Activated T-helper 2 cell treated with anti-CD3 and anti-CD28 coated beads, Interferon-gamma antibody, Interleukin-2, Interleukin-4, amounts not matched to agents 10 μg/mL and 5 μg/mL and 100 μg/mL, durations not matched to agents 14 hours and 24 hours and 36 hours (primary cell): Measurements from ENCODE around the gene RNF114. TPM values are rescaled to one million over a fixed set of nuclear protein-coding genes. Genes with fewer than 3 reads are reported as not detected.
"Not testable (repeated sequence)": the region's sequence is repeated elsewhere in the genome, so short reads cannot be mapped to it uniquely, and the experiment has no call there.

Experiments
- DNase-seq: peaks from one replicate; pipeline ENCODE4 v3.0.0; 2021; ENCODE audit warnings: low spot score
- H3K27ac Mint-ChIP-seq: one replicate; pipeline ENCODE4 v1.8.0; 2021; ENCODE audit warnings: mixed read lengths
- H3K27me3 Mint-ChIP-seq: one replicate; pipeline ENCODE4 v1.8.0; 2021; ENCODE audit warnings: low read depth, mixed read lengths
- H3K36me3 Mint-ChIP-seq: one replicate; pipeline ENCODE4 v1.8.0; 2021; ENCODE audit warnings: low read depth, mixed read lengths
- H3K4me1 Mint-ChIP-seq: one replicate; pipeline ENCODE4 v1.8.0; 2021; ENCODE audit warnings: low read depth, mixed read lengths
- H3K4me3 Mint-ChIP-seq: one replicate; pipeline ENCODE4 v1.8.0; 2021; ENCODE audit warnings: low read depth, mild to moderate bottlenecking, moderate library complexity, mixed read lengths
- H3K9me3 Mint-ChIP-seq: one replicate; pipeline ENCODE4 v1.8.0; 2021; ENCODE audit warnings: mixed read lengths
- intact Hi-C: fragments of 100-400 bp; cut with micrococcal nuclease; formaldehyde crosslinking; loops from one replicate; pipeline ENCODE4 v1.15.1; 2023
- total RNA-seq: library from RNA; stranded (reverse); gene quantifications from 2 replicates; pipeline ENCODE4 v1.2.3, GENCODE V29; 2022

Gene RNF114
- total RNA-seq, 1 donor from 2014 or later, result 64.0 TPM

DNA sequence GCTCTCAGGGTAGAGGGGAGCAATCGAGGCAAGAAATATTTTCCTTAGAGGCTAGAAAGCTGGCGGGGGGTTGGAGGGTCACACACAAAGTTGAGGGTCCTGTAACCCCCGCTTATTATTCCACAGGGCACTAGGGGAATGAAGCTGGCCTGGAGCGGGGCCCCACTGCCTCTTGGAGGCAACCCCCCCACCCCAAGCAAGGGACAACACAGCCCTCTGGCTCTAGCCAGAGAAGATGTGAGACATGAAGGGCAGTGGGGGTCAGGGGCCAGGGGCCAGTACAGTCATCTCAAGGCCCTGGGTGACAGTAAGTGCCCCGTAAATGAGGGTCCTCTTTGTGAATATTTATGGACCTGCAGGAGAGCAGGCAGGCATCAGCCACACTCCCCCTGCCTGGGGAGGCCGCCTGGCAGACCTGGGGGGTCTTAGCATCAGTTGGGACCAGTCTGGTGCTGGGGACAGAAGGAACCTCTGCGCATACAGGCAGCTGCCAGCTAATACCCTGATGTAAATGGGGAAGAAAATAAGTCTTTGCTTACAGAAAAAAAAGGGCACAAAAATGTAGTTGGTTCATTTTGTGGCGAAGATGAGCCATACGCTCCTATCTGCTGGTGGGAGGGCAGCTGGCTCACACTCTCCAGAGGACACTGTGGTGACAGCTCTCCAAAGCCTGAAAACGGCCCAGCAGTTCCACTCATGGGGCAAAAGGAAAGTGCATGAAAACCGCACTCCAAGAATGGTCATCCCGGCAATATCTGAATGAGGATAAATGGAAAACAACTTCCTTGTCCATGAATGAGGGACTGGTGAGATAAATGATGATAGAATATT, 42.7 kb upstream of the RNF114 start:
- Mint-ChIP-seq H3K4me3 (peak overlapping the region; percentile 41), H3K36me3 (peaks cover 20% of the 10 kb centered on the region)
- no peak for DNase-seq

DNA sequence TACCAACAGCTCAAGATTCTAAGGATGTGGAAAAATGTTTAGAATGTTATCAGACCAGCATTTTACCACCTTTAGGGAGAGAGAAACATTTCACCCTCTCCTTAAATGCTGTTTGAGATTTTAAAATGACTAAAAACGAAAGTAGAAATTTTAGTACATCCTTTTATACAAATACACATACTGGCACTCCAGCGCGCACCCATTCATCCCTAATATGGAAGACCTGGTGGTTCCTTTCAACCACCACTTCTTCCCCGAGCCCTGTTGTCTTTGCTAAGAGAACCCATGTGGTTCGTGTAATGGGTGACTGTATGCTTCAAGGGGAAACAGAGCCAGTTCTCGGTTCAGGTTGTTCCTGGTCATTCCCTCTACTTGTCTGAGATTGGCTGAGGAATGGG, 42.1 kb upstream of the RNF114 start:
- intact Hi-C loops, result no loop called here
- H3K4me3 Mint-ChIP-seq, result no peak overlapping the region
- H3K4me1 Mint-ChIP-seq, result peaks cover 15% of the 10 kb centered on the region
- no peak for DNase-seq
- H3K36me3 Mint-ChIP-seq, result peaks cover 14% of the 10 kb centered on the region
- H3K9me3 Mint-ChIP-seq, result no peaks in the 10 kb centered on the region
- H3K27me3 Mint-ChIP-seq, result no peaks in the 10 kb centered on the region
- peak overlapping the region; percentile 84 for H3K27ac Mint-ChIP-seq

More for the DNA sequence above, 42.7 kb upstream of the RNF114 start:
- Mint-ChIP-seq H3K27ac (peak overlapping the region; percentile 92), H3K9me3 (no peaks in the 10 kb centered on the region), H3K4me1 (peaks cover 17% of the 10 kb centered on the region), H3K27me3 (no peaks in the 10 kb centered on the region)
- intact Hi-C loops, result no loop called here

DNA sequence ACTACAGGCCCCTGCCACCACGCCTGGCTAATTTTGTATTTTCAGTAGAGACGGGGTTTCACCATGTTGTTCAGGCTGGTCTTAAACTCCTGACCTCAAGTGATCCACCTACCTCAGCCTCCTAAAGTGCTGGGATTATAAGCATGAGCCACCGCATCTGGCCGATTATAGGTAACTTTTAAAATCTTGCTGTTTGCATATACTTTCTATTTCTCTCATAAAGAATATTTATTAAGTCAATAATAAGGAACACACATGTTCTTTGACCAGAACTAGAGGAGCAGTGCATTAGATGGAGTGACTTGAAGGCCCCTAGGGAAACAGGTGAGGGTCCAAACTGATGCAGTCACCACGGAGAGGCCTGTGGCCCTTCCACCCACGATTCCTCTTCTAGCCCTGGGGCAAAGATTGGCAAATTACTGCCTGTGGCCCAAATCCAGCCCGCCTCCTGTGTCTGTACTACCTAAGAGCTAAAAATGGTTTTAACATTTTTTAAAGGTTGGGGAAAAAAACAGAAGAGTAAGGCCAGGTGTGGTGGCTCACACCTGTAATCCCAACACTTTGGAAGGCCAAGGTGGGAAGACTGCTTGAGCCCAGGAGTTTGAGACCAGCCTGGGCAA, 40.6 kb upstream of the RNF114 start:
- H3K27ac Mint-ChIP-seq, H3K27me3 Mint-ChIP-seq, intact Hi-C loops, H3K36me3 Mint-ChIP-seq, H3K4me3 Mint-ChIP-seq, H3K9me3 Mint-ChIP-seq, DNase-seq: not testable (repeated sequence)
- peaks cover 15% of the 10 kb centered on the region for H3K4me1 Mint-ChIP-seq

DNA sequence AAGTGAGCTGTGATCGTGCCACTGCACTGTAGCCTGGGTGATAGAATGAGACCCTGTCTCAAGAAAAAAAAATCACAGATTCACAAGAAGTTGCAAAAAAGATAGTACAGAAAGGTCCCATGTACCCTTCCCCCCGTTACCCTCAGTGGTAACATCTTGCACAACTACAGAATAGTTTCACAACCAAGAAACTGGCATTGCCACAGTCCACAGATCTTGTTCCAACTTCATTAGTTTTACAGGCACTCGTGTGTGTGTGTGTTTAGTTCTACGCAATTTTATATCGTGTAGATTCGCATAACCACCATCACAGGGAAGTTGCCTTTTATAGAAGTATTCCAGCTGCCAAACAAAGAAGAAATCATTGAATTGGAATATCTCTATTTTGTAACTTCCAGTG, 40.0 kb upstream of the RNF114 start:
- Mint-ChIP-seq H3K4me3 (no peak overlapping the region), H3K27ac (no peak overlapping the region), H3K27me3 (no peaks in the 10 kb centered on the region), H3K36me3 (no peaks in the 10 kb centered on the region), H3K4me1 (peaks cover 15% of the 10 kb centered on the region), H3K9me3 (no peaks in the 10 kb centered on the region)
- no peak for DNase-seq
- intact Hi-C loops, result no loop called here

DNA sequence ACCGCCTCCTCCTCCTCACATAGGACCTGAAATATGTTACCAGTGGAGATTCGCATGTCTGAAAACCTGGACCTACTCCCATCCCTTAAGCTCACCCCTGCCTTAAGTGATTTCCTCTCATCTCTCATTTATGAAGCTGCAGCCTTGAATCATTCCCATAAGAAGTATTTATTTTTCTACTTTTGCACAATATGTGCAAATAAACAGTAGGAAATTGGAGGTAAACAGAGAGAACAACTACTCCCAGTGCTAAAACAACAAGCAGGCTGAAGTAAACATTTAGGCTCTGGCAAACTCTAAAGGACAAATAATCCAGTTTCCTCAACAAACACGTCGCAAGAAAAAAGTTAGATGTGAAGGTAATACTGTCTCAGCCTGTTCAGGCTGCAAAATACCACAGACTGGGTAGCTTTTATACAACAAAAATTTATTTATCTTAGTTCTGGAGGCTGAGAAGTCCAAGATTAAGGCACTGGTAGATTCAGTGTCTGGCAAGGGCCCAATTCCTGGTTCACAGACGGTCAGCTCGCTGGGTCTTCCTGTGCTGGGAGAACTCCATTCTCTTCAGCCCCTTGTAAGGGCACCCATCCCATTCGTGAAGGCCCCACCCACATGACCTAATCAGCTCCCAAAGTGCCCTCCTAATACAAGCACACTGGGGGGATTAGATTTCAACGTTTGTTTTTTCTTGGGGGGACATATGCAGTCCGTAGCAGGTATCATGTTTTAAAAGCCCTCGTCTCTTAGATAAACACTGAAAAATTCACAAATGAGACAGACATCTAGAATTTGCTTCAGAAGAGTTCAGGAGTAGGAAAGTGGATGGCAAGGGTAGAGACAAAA, 36.4 kb upstream of the RNF114 start:
- H3K4me1 Mint-ChIP-seq, result no peaks in the 10 kb centered on the region
- H3K27ac Mint-ChIP-seq, result no peak overlapping the region
- intact Hi-C loops, result no loop called here
- H3K27me3 Mint-ChIP-seq, result no peaks in the 10 kb centered on the region
- peaks cover 5% of the 10 kb centered on the region for H3K36me3 Mint-ChIP-seq
- no peak for DNase-seq
- no peaks in the 10 kb centered on the region for H3K9me3 Mint-ChIP-seq
- no peak overlapping the region for H3K4me3 Mint-ChIP-seq

DNA sequence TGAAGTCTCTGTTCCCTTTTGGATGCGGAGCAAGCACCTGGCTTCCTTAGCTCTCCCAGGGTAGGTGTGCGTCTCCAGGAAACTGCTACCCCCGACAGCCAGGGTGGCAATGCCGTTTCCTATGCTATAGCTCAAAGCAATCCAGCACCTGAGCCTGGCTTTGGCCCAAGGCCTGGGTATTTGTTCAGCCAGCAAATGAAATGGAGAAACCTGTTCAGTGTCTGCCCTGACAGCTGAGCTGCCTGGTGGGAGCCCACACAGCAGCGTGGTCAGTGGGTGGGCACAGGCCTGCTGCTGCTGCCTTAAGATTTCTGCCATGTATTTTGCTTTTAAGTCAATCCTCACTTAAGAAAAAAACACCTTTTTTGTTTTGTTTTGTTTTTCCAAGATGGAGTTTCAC, 34.6 kb upstream of the RNF114 start:
- no peak overlapping the region for H3K4me3 Mint-ChIP-seq
- H3K27me3 Mint-ChIP-seq, result no peaks in the 10 kb centered on the region
- intact Hi-C loops, result no loop called here
- no peaks in the 10 kb centered on the region for H3K9me3 Mint-ChIP-seq
- DNase-seq, result no peak
- peaks cover 17% of the 10 kb centered on the region for H3K36me3 Mint-ChIP-seq
- no peak overlapping the region for H3K27ac Mint-ChIP-seq
- H3K4me1 Mint-ChIP-seq, result peaks cover 3% of the 10 kb centered on the region

DNA sequence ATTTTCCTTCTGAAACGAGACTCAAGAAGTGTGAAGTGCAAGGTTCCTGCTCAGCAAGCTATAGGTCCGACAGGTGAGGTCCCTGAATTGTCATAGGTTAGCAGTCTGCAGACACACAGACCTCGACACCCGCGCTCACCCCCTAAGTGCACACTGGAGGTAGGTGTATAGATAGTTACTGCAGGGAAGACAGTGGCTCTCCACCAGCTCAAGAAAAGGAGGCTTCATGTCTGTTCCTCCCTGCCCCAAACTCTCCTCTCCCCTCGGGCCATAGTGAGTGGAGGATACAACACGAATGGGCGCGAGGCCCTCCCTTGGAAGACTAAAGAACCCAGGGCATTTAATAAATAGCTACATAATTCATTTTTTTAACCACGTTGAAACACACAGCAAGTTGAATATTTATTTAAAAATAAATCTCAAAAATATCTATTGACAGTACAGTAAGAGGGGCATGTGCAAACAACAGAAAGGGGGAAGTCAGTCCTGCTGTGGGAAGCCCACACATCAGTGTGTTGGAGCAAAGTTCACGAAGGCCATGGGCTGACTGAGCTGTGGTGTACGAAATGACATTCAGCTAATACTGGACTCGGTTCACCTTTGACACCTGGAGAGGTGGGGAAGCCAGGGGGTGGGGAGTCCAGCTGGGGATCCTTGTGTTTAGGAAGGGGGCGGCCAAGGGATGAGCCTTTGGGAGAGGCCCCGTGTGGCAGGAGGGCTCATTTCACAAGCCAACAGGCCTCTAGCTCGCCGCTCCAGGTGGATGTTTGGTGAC, 31.6 kb upstream of the RNF114 start:
- Mint-ChIP-seq H3K9me3 (no peaks in the 10 kb centered on the region), H3K4me1 (peaks cover 3% of the 10 kb centered on the region), H3K27ac (no peak overlapping the region), H3K4me3 (no peak overlapping the region), H3K27me3 (no peaks in the 10 kb centered on the region), H3K36me3 (peaks cover 24% of the 10 kb centered on the region)
- intact Hi-C loops, result no loop called here
- no peak for DNase-seq

DNA sequence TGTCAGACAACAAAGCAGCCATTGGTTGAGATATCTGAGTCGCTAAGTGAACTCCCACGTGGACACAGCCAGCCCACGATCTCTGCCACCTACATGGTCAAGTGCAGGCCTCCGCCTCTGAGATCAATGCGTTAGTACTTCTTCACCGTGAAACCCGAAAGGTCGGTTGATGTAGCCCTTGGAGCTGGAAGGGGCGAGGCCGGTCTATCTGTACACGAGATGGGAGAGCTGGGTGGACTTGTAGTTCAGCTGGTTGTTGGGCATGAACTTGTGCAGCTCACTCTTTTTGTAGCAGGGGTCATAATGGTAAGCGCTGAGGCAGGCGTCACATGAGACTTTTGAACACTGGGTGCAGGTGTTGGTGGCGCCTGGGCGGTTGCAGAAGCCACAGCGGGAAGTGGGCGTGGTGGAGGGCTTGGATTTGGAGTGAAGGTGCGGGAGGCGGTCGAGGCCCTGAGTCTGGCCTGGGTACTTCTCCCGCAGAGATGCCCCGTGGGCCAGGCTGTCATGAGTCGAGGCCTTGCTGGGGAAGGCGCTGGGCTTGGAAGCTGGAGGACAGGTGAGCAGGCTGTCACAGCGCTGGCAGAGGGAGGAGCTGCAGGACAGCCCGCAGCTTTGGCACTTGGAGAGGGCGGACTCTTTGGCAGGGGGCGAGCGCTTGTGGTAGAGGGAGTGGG, 30.6 kb upstream of the RNF114 start:
- Mint-ChIP-seq H3K36me3 (peaks cover 30% of the 10 kb centered on the region), H3K4me1 (peaks cover 3% of the 10 kb centered on the region), H3K27ac (no peak overlapping the region), H3K4me3 (no peak overlapping the region), H3K27me3 (no peaks in the 10 kb centered on the region), H3K9me3 (no peaks in the 10 kb centered on the region)
- no peak for DNase-seq
- intact Hi-C loops, result no loop called here

DNA sequence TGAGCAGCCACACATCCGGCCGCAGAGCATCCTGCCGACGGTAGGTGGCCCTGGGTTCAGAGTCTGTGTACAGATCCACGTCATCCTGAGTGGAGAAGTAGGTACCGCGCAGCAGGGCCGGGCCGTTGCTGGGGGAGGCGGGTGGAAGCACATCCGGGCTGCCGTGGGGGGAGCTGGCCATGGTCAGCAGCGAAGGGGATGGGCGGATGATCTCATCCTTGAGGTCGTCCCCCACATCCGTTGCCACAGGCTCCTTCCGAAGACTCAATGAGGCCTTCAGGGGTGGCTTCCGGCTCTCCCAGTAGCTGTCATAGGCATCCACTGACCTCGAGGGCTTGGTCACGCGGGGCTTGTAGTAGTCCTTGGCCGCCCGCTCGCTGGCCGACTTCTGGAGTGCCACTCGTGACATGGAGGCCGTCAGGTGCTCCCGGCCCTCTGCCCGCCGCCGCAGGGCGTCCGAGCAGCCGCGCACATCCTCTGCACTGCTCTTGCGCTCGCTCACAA, 30.0 kb upstream of the RNF114 start:
- peaks cover 30% of the 10 kb centered on the region for H3K36me3 Mint-ChIP-seq
- H3K27ac Mint-ChIP-seq, result no peak overlapping the region
- intact Hi-C loops, result no loop called here
- H3K27me3 Mint-ChIP-seq, result no peaks in the 10 kb centered on the region
- H3K4me3 Mint-ChIP-seq, result no peak overlapping the region
- no peak for DNase-seq
- H3K4me1 Mint-ChIP-seq, result peaks cover 3% of the 10 kb centered on the region
- no peaks in the 10 kb centered on the region for H3K9me3 Mint-ChIP-seq

DNA sequence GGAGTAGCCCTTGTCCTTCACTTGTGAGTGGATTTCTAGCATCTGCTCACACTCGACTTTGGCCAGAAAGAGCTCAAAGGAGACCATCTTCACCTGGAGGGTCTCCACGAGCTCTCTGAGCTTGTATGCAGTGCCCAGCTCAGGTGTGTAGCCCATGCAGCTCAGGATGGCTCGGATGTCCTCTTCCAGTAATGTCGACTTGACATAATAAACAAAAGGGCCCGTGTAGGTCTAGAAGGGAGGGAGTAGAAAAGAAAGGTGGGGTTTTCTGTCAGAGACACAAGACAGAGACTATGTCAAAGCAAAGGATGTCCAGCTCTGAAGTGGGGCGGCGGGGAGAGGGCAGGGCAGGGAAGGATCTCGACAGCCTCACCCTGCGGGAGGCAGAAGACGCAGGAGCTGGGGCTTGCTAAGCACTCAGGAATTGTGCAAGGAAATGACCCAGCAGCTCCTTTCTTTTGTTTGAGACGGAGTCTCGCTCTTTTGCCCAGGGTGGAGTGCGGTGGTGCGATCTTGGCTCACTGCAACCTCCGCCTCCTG, 29.5 kb upstream of the RNF114 start:
- H3K27ac Mint-ChIP-seq, result no peak overlapping the region
- intact Hi-C loops, result no loop called here
- no peaks in the 10 kb centered on the region for H3K9me3 Mint-ChIP-seq
- peaks cover 3% of the 10 kb centered on the region for H3K4me1 Mint-ChIP-seq
- no peaks in the 10 kb centered on the region for H3K27me3 Mint-ChIP-seq
- H3K36me3 Mint-ChIP-seq, result peaks cover 30% of the 10 kb centered on the region
- no peak overlapping the region for H3K4me3 Mint-ChIP-seq
- DNase-seq, result no peak

DNA sequence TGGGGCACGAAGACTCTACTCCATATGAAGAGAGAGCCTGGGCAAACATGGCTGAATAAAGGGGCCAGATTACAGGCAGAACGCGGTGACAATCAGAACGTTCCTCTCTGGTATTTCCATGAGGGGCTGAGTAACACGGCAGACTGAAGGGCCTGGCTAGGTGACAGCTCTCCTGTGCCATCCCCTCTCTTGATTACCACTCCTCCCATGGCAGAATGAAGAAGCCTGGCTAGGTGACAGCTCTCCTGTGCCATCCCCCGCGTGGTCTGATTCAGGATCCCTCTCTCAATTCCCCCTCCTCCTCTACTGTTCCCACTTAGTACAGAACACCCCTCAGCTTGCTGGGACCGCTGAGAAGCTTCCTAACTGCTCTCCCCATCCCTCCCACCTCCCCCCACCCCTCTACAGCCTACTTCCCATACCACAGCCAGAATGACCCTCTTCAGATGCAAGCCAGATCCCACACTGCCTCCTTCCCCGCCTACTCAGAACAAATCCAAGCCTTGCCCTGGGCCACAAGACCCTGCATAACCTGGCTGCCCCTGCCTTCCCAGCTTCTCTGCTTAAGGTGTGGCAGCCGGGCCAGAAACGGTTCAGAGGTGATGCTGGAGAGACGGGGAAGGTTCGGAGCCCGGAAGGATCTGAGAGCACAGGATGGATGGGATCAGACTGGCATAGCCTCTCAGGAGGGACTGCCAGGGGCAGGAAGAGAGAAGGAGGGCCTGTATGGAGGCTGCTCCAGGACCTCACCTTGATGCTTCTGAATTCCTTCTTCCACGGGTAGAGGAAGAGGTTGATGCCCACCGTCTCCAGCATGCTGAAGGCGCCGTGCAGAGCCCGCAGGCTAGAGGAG, 28.6 kb upstream of the RNF114 start:
- H3K4me3 Mint-ChIP-seq, result no peak overlapping the region

More for the DNA sequence above, 28.6 kb upstream of the RNF114 start:
- Mint-ChIP-seq H3K36me3 (peaks cover 30% of the 10 kb centered on the region), H3K4me1 (peaks cover 3% of the 10 kb centered on the region), H3K27me3 (no peaks in the 10 kb centered on the region), H3K9me3 (no peaks in the 10 kb centered on the region), H3K27ac (no peak overlapping the region)
- intact Hi-C loops, result no loop called here
- no peak for DNase-seq
